HG03060 (cell line): ENCODE data around the gene B9D2.

Experiments used
- ATAC-seq: cut with Tn5 transposase; IDR thresholded peaks from one replicate; pipeline ENCODE4 v1.9.1; 2021; ENCODE audit warnings: low read depth, moderate number of reproducible peaks; ENCODE audit not compliant: unreplicated experiment

B9D2 gene

GRCh38 chr19:41316306-41316920, 47.5 kb downstream of the B9D2 start:
- no peak for ATAC-seq

DNA sequence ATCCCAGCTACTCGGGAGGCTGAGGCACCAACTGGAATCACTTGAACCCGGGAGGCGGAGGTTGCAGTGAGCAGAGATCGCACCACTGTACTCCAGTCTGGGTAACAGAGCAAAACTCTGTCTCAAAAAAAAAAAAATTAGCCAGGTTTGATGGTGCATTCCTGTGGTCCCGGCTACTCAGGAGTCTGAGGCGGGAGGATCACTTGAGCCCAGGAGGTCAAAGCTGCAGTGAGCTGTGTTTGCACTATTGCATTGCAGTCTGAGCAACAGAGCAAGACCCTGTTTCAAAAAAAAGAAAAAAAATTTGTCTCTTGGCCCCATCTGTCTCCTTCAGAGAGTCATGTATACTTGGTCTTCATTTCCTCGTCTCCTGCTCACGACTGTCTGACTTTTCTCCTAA, 52.3 kb downstream of the B9D2 start:
- no peak for ATAC-seq

DNA sequence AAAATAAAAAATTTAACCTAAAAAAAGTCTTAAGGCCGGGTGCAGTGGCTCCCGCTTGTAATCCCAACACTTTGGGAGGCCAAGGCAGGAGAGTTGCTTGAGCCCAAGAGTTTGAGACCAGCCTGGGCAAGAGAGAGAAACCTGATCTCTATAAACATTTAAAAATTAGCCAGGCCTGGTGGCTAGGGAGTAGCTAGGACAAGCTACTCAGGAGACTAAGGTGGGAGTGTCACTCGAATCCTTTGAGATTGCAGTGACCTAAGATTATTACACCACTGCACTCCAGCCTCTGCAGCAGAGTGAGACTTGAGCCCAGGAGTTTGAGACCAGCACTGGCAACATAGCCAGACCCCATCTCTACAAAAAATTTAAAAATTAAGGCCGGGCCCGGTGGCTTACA, 52.9 kb downstream of the B9D2 start:
- no peak for ATAC-seq

DNA sequence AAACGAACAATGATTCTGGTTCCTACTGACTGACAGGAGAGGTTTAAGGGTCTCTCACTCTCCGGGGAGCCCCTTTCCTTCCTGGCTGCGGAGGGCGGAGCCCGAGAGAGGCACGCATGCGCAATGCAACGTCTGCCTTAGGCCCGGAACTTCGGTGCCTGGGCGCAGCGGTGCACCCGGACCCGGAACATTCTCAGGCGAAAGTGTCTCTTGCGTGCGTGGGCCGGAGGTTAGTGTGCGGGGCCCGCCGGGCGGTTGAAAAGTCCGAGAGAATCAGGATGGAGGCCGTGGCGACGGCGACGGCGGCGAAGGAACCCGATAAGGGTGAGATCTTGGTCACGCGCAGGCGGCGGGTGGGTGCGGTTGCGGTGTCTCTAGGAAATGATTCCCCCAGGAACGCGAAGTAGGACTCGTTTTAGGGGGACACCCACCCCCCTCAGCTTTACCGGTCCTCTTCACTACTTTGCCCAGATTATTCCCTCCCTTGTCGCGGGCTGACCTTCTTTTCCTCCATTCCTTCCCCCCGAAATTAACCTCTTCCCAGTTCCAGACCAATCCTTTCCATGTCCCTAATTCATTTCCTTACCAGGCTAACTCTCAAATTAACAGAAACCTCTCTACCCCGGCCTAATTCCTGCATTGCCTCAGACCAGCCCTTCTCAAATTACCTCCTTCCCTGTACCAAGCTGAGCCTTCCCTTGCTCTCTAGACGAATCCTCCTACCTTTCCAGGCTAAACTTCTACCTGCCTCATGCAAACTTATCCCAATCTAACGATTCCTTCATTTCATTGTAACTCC, 53.7 kb downstream of the B9D2 start, which contains the start of gene CCDC97:
CCDC97 (plus strand) TSS at position 140 of the 799 bp plus-strand sequence; CDS start at position 279, 139 bp downstream.
- ATAC-seq = peak; percentile 47

GRCh38 chr19:41309180-41310032, 54.5 kb downstream of the B9D2 start:
- no peak for ATAC-seq

DNA sequence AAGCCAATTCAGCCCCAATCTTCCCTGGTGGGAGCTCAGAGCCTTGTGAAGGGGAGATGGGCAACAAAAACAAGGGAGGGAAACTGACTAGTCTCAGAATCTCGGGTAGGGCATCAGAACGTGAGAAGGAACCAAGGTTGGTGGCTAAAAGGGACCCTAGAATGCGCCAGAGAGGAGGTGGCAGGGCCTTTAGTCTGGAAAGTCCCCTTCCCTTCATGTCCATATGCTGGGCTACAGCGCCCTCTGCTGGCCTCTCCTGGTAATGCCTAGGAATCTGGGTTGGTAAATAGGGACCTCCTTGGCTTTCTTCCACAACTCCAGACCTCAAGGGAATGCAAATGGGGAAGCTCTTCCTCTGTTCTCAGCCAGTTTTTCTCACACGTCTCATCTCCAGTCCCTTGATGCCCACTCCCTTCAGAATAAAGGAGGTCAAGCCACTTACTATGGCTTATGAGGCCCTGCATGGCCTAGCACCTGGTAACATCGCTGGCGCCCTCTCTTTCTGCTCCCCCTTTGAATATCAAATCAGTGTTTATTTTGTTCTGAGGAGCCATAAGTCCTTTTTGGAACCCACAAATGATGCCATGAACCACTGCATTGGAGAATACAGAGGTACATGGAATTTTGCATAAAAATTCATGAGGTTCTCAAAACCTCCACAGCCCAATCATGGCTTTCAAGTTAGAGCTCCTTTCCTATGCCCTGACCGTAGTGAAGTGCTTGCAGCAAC, 55.3 kb downstream of the B9D2 start:
- no peak for ATAC-seq

DNA sequence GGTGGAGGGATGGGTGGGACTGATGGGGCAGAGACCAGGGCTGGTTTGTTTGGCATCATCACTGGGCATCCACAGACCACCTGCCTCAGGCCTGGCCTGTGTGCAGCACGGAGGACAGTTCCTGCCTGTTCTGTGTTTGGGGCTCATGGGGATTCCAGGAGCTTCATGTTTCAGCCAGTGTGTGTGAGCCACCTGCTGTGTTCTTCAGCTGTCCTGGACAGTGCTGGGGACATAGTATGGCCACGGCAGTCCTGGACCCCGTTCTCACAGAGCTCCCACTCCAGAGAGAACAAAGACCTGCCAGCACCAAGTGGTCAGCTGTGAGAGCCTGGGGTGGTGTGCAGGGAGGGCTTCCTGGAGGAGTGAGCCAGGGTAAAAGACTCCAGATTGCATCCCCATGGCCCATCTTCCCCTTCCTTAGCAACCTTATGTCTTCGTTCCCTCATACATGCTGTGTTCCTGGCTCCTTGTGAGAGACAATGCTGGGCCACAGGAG, 55.9 kb downstream of the B9D2 start:
- no peak for ATAC-seq

DNA sequence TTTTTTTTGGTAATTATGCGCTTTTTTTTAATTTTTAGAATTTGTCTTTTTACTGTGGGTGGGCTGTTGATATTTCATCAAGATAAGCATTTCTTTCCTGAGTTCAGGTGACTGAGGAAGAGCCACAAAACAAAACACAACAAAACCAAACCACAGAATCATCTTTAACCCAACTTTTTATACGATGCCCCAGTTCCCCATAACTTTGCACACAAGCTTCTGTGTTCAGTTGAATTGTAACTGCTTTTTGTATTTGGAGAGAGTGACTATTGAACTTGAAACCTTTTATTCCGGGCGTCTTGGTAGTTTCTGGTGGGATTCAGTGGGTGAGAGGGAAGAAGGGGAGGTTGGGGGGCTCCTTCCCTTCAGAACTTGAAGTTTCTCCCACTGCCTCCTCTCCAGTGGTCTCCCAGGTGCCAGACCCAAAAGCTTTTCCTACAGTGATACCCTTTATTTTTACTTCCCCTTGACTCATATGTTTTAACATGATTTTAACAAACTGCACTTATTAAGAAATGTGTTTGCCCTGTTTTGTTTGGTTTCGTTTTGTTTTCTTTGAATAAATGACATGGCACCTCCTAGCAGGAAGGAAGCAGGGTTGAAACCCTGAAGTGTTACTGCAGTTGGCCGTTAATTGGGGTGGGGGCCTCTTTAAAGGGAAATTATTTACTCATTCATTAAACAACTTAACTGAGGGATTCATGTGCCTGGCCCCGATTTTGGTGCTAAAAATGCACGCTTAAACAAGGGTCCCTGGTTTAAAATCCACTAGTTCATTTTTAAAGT, 56.7 kb downstream of the B9D2 start:
- no peak for ATAC-seq

DNA sequence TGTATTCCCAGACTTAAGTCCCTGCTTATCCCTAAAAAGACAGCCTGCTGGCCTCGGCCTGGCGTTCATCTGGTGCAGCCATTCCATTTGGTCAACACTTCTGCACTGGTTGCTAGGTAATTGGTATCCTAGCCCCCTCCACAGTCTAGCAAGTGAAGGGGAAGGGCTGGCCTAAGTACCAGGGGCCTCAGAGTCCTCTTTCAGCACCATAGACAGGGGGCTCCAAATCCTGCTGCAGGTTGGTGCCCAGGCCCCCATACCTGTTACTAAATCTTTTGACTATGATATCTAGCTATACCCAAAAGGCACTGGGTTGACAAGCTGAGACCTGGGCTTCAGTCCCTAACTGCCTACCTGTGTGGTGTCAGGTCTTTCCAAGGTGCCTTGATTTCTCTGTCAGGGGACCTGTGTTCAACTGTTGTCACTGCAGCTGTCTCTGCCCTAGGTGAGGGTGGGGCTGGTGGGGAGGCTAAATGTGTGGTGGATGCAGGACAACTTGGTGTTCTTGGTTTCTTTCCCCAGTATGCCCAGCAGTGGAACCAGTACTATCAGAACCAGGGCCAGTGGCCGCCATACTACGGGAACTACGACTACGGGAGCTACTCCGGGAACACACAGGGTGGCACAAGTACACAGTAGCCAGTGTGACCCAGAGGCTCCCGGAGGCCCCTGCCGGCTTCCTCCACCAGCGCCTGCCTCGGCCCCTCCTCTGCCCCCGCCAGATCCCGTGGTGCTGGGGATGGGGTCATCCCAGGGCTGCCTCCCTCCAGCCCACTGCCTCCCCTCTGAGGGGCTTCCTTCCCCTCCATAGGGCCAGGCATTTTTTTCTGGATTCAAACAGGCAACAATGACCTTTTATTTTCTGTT, 57.8 kb downstream of the B9D2 start:
- no peak for ATAC-seq

- no peak for ATAC-seq
Observed at GRCh38 chr19:41304706-41305483, 59.1 kb downstream of the B9D2 start.
